ENCODE results near the gene CCDC30.

- TF ChIP-seq CTCF (conservative IDR thresholded peaks at IDR 0.05; ENCODE audit: low read length) (no peak), EZH2phosphoT487 (IDR thresholded peaks at IDR 0.05; ENCODE audit: borderline replicate concordance) (no peak)
These were observed 211.1 kb downstream of the CCDC30 start for GRCh38 chr1:42674214-42674613.
